ENCODE data around the gene TULP1.

- no peak for TF ChIP-seq CTCF (IDR thresholded peaks at IDR 0.05)
- TF ChIP-seq POLR2A (IDR thresholded peaks at IDR 0.05): no peak
Measured at GRCh38 chr6:35448191-35448590, 64.5 kb downstream of the TULP1 start.
